NCI-H2171 (cell line): ENCODE results near the gene MAGEE2.
A peak's percentile ranks its signal among the peaks of the same experiment; 100 is the strongest.
"Not testable (repeated sequence)": the region's sequence is repeated elsewhere in the genome, so short reads cannot be mapped to it uniquely, and the experiment has no call there.

Experiments used
- DNase-seq: peaks from one replicate; lab custom pipeline; 2025; lab: John Stamatoyannopoulos, UW

The MAGEE2 gene, protein sequence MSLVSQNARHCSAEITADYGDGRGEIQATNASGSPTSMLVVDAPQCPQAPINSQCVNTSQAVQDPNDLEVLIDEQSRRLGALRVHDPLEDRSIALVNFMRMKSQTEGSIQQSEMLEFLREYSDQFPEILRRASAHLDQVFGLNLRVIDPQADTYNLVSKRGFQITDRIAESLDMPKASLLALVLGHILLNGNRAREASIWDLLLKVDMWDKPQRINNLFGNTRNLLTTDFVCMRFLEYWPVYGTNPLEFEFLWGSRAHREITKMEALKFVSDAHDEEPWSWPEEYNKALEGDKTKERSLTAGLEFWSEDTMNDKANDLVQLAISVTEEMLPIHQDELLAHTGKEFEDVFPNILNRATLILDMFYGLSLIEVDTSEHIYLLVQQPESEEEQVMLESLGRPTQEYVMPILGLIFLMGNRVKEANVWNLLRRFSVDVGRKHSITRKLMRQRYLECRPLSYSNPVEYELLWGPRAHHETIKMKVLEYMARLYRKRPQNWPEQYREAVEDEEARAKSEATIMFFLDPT

DNA sequence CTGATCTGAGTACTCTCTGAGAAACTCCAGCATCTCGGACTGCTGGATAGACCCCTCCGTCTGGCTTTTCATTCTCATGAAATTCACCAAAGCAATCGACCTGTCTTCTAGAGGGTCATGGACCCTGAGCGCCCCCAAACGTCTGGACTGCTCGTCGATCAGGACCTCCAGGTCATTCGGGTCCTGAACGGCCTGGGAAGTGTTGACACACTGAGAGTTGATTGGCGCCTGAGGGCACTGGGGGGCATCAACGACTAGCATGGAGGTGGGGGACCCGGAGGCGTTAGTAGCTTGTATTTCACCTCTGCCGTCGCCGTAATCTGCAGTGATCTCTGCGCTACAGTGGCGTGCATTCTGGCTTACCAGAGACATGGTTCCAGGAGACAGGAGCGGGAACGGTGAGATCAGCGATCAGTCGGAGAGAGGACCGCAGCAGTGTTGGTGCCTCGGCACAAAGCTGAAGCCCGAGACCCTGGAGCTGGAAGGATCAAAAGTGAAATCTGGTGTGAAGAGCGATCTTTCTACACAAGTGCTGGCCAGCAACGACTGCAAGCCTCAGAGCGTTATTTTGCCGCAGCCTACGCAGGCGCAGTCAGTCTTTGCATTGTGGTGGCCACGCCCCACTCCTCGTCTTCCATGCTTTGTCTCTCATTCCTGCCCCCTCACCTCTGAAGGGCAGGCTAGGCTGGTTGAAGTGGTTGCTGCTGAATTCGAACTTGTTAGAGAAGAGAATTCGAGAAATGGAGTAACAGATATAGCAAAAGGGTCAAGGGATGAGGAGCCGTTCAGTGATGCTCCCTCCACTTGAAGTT lies at the start of gene MAGEE2:
Gene MAGEE2, minus strand, starts transcription at position 575 of the 812 bp plus-strand sequence. Its CDS starts 203 bp downstream, at position 372.
- no peak for DNase-seq

DNA sequence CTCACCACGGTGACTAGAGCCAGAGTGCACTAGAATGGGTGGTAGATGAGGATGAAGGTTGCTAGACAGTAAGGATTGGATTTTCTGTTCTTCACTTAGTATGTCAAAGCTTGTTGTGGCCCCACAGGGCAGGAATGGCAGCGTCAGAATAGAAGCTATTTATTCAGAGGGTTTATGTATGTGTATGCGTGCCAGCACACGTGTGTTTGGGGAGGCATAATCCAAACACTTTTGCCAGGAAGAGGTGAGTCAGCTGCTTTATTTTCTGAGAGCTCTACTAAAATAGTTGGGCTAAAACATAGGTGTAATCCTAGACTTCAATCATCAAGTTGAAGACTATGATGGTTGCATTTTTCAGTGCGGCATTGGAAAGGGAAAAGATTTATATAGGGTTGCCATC lies 1.2 kb upstream of the MAGEE2 start:
- DNase-seq = no peak

DNA sequence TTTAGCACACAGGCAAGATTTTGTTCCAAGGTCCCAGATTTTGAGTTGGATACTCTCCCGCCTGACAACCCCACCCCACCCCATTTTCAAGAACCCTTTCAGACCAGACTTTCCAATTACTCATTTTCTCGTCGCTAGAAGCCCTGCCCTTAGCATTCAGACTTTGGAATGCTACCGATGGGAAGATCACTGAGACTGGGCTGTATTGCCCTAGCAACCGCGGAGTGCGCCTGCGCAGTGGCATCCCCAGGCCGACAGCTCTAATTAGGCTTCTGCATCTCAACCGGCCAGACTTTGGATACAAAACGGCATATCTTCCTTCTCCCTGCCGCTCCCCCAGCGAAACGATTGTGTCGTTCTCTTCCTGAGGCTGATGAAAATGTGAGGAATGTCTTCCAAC lies 3.4 kb downstream of the MAGEE2 start:
- no peak for DNase-seq

DNA sequence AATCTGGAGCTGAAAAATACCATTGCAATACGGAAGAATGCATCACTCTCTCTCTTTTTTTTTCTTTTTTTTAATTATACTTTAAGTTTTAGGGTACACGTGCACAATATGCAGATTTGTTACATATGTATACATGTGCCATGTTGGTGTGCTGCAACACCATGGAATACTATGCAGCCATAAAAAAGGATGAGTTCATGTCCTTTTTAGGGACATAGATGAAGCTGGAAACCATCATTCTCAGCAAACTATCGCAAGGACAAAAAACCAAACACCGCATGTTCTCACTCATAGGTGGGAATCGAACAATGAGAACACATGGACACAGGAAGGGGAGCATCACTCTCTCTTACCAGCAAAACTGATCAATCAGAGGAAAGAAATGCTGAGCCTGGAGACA lies 17.0 kb downstream of the MAGEE2 start:
- not testable (repeated sequence) for DNase-seq

DNA sequence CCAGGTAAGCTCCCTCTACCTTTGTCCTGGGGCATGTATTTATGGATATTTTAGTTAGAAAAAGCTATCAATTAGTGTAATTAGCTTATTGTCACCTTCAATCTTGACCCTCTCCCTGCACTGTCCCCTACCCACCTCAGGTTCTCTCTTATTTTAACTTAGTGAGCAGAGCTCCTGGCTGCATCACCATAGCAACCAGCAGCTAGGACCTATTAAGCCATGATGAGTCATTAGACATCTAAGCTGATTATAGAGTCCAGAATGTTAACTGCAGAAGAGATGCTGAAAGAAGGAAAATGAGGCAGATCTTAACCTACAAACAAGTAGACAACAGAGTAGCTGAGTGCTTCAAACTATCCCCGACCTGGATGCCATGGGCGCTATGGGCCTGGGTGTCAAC lies 36.6 kb downstream of the MAGEE2 start:
- no peak for DNase-seq

DNA sequence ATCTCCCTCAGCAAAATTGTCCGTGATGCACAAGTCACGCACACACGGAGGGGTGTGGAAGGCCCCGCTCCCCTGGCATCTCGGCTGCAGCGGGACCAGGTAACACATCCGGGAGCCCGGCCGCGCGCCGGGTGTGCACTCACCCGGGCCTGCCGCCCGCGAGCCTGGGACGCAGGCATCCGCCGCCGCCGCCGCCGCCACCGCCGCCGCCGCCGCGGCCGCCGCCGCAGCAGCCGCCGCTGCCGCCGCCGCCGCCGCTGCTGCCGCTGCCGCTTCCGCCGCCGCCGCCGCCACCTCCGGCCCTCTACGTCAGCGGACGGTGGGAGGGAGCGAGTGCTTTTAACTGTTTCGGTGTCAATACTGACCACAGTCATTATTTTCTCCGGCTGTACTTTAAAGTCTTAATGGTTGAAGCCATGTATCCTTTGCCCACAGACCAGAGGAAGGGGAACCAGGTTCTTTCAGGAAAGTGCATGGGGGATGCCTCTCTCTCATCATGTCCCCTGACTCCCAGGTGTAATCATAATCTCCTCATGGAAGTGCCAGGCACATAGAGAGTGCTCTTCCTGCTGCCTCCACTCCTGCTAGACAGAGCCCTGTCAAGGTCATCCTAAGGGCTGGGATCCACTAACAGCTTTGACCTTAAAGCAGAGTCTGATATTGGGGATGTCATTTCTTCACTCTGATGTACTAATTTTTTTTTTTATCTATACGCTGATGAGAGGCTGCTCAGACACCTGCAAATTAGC lies 38.0 kb downstream of the MAGEE2 start:
- DNase-seq = peak; percentile 0
